MM.1S (cell line): ENCODE data around the gene MPO.

ENCODE experiments used
- DNase-seq: peaks from one replicate; pipeline ENCODE4 v3.0.0-alpha.2; 2015
- H2AFZ ChIP-seq: fragments of 300-600 bp; sonication (generic); 2 replicates; pipeline ENCODE4 v1.6.0; 2016; ENCODE audit warnings: antibody characterized with exemption, low read length
- H3F3A ChIP-seq: fragments of 300-600 bp; sonication (generic); 2 replicates; pipeline ENCODE4 v1.6.1; 2016; ENCODE audit warnings: mild to moderate bottlenecking, antibody characterized with exemption, low read length, moderate library complexity, mixed read lengths; ENCODE audit not compliant: insufficient read depth
- H3K27ac ChIP-seq: fragments of 300-600 bp; sonication (generic); 2 replicates; pipeline ENCODE4 v1.5.1; 2016; ENCODE audit warnings: mild to moderate bottlenecking, low read length
- H3K27me3 ChIP-seq: fragments of 300-600 bp; sonication (generic); replicated peaks from 2 replicates; pipeline ENCODE4 v1.6.0; 2016; ENCODE audit warnings: low read length; ENCODE audit not compliant: insufficient read depth
- H3K36me3 ChIP-seq: fragments of 300-600 bp; sonication (generic); replicated peaks from 2 replicates; pipeline ENCODE4 v1.6.1; 2016; ENCODE audit warnings: mild to moderate bottlenecking, low read length, mixed read lengths; ENCODE audit not compliant: insufficient read depth
- H3K4me1 ChIP-seq: fragments of 300-600 bp; sonication (generic); 2 replicates; pipeline ENCODE4 v1.6.1; 2016; ENCODE audit warnings: low read length, mixed read lengths
- H3K4me2 ChIP-seq: fragments of 300-600 bp; sonication (generic); 2 replicates; pipeline ENCODE4 v1.6.0; 2016; ENCODE audit warnings: low read depth, low read length
- H3K4me3 ChIP-seq: fragments of 300-600 bp; sonication (generic); 2 replicates; pipeline ENCODE4 v1.5.1; 2016; ENCODE audit warnings: low read length, mixed read lengths
- H3K79me2 ChIP-seq: fragments of 300-600 bp; sonication (generic); 2 replicates; pipeline ENCODE4 v1.6.1; 2016; ENCODE audit warnings: mixed run types, low read length, mixed read lengths
- H3K9ac ChIP-seq: fragments of 300-600 bp; sonication (generic); 2 replicates; pipeline ENCODE4 v1.6.1; 2016; ENCODE audit warnings: low read length, mixed read lengths
- H3K9me2 ChIP-seq: fragments of 300-600 bp; sonication (generic); replicated peaks from 2 replicates; pipeline ENCODE4 v1.6.1; 2016; ENCODE audit warnings: mild to moderate bottlenecking, low read length, mixed read lengths; ENCODE audit not compliant: insufficient read depth
- H3K9me3 ChIP-seq: fragments of 300-600 bp; sonication (generic); replicated peaks from 2 replicates; pipeline ENCODE4 v1.6.1; 2016; ENCODE audit warnings: mild to moderate bottlenecking, low read length, mixed read lengths; ENCODE audit not compliant: insufficient read depth
- H4K20me1 ChIP-seq: fragments of 300-600 bp; sonication (generic); 2 replicates; pipeline ENCODE4 v1.6.1; 2016; ENCODE audit warnings: mild to moderate bottlenecking, low read length, moderate library complexity, mixed read lengths; ENCODE audit not compliant: insufficient read depth
- CTCF ChIP-seq: fragments of 300-600 bp; sonication (generic); IDR thresholded peaks from 2 replicates; pipeline ENCODE4 v1.5.1; 2016; ENCODE audit warnings: antibody characterized with exemption, low read length, mixed read lengths
- EZH2 ChIP-seq: fragments of 300-600 bp; sonication (generic); optimal IDR thresholded peaks from 2 replicates; pipeline ENCODE3; 2017; ENCODE audit warnings: low read depth, mild to moderate bottlenecking, antibody characterized with exemption, low read length, mixed read lengths
- EZH2phosphoT487 ChIP-seq: fragments of 300-600 bp; sonication (generic); IDR thresholded peaks from 2 replicates; pipeline ENCODE4 v1.6.1; 2018; ENCODE audit warnings: antibody characterized with exemption, low read length

MPO gene

GRCh38 chr17:58269557-58270291, 11.0 kb downstream of the MPO start:
- Histone ChIP-seq H3K9ac (no peak overlapping the region), H3K4me3 (no peak overlapping the region), H3K9me3 (no peaks in the 10 kb centered on the region), H3K4me1 (no peaks in the 10 kb centered on the region), H4K20me1 (no peaks in the 10 kb centered on the region), H3K9me2 (no peaks in the 10 kb centered on the region), H3F3A (no peaks in the 10 kb centered on the region), H3K27me3 (peaks cover 19% of the 10 kb centered on the region), H3K27ac (no peak overlapping the region), H2AFZ (no peak overlapping the region), H3K4me2 (no peak overlapping the region), H3K36me3 (no peaks in the 10 kb centered on the region), H3K79me2 (no peaks in the 10 kb centered on the region)
- TF ChIP-seq CTCF (no peak), EZH2 (no peak), EZH2phosphoT487 (no peak)
- DNase-seq: no peak

GRCh38 chr17:58268774-58269556, 11.8 kb downstream of the MPO start:
- no peak overlapping the region for H3K27ac ChIP-seq
- no peaks in the 10 kb centered on the region for H3K36me3 ChIP-seq
- H3K79me2 ChIP-seq: no peaks in the 10 kb centered on the region
- H3K4me3 ChIP-seq: no peak overlapping the region
- no peaks in the 10 kb centered on the region for H3K9me2 ChIP-seq
- no peaks in the 10 kb centered on the region for H3K4me1 ChIP-seq
- peaks cover 21% of the 10 kb centered on the region for H3K27me3 ChIP-seq
- H2AFZ ChIP-seq: no peak overlapping the region
- H3F3A ChIP-seq: no peaks in the 10 kb centered on the region
- no peak overlapping the region for H3K9ac ChIP-seq
- H4K20me1 ChIP-seq: no peaks in the 10 kb centered on the region
- no peak for TF ChIP-seq EZH2phosphoT487
- TF ChIP-seq EZH2: no peak
- no peak for TF ChIP-seq CTCF
- no peak for DNase-seq
- no peaks in the 10 kb centered on the region for H3K9me3 ChIP-seq
- H3K4me2 ChIP-seq: no peak overlapping the region

- DNase-seq: no peak
- no peak for TF ChIP-seq EZH2phosphoT487
- no peak for TF ChIP-seq EZH2
- TF ChIP-seq CTCF: no peak
- no peaks in the 10 kb centered on the region for H3K4me1 ChIP-seq
- no peak overlapping the region for H2AFZ ChIP-seq
- H3K4me2 ChIP-seq: no peak overlapping the region
- no peak overlapping the region for H3K4me3 ChIP-seq
- H3K9ac ChIP-seq: no peak overlapping the region
- H3K36me3 ChIP-seq: no peaks in the 10 kb centered on the region
- H3K27ac ChIP-seq: no peak overlapping the region
- no peaks in the 10 kb centered on the region for H3F3A ChIP-seq
- peaks cover 15% of the 10 kb centered on the region; the same call in 1 of the 2 replicates for H3K27me3 ChIP-seq
- H3K9me3 ChIP-seq: no peaks in the 10 kb centered on the region
- H3K79me2 ChIP-seq: no peaks in the 10 kb centered on the region
- no peaks in the 10 kb centered on the region for H3K9me2 ChIP-seq
- H4K20me1 ChIP-seq: no peaks in the 10 kb centered on the region
These were observed 12.4 kb downstream of the MPO start for GRCh38 chr17:58268326-58268725.
